GM12891 (cell line): ENCODE measurements around the gene BMP8B.

Experiments used
- PAX5 ChIP-seq: IDR thresholded peaks from 2 replicates; pipeline ENCODE4 v1.6.1; 2011; ENCODE audit warnings: low read length, moderate library complexity, mild to moderate bottlenecking; ENCODE audit not compliant: insufficient read depth, severe bottlenecking
- POLR2A ChIP-seq: IDR thresholded peaks from 2 replicates; pipeline ENCODE4 v1.6.1; 2011; ENCODE audit warnings: low read depth, low read length, control low read depth
- POLR2AphosphoS5 ChIP-seq: IDR thresholded peaks from 2 replicates; pipeline ENCODE4 v1.6.1; 2011; ENCODE audit warnings: low read depth, low read length, control low read depth

GRCh38 chr1:39755965-39756659 is 32.6 kb downstream of the BMP8B start:
- TF ChIP-seq POLR2A (no peak), PAX5 (no peak), POLR2AphosphoS5 (no peak)
